ENCODE measurements around the gene TCFL5. TPM values are rescaled to one million over a fixed set of nuclear protein-coding genes. Genes with fewer than 3 reads are reported as not detected.

The TCFL5 gene
- total and polyA plus RNA-seq, 10 of the 15 experiments (the other 5 are each of a cell fraction or from before 2014, with no cell fraction given): 0.48 to 8.1 (median 3.8) TPM

DNA sequence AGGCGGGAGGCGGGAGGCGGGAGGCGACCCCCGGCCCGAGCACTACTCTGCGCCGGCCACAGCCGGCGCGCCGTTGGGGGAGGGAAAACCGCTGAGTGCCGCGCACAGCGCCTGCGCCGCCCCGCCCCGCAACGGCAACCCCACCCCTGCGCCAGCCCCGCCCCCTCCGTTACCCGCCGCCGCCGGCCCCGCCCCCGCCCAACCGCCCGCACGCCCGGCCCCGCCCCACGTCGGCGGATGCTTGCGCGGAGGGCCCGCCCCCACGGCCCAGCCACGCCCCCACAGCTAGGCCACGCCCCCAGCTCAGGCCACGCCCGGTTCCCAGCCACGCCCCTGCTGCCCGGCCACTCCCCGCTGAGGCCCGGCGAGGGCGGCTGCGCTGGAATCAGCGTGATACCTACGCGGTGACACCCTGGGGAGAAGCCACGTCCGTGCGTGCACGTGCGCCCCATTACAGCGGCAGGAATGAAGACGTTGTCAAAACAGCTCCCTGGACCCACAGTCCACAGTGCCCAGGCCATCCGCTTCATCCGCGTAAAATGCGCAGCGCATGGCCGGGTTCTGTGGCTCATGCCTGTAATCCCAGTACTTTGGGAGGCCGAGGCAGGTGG, at the start of gene TCFL5 (continued):
- TF ChIP-seq CBFB (IDR thresholded peaks at IDR 0.05; ENCODE audit: low read depth): no peak
- TF ChIP-seq MEF2B (IDR thresholded peaks at IDR 0.05; ENCODE audit: partially characterized antibody, poor library complexity, severe bottlenecking): peak; percentile 74
- 0 out of 2 replicates have a peak, but pooled peaks have one; percentile 55 for TF ChIP-seq GATAD2B (conservative IDR thresholded peaks at IDR 0.05; ENCODE audit: low read depth)
- no peak; the same call in 1 of the 2 replicates for TF ChIP-seq SMARCA5 (IDR thresholded peaks at IDR 0.05)
- no peak for TF ChIP-seq ESRRA (IDR thresholded peaks at IDR 0.05; ENCODE audit: low read length)
- TF ChIP-seq, protein P1, sequence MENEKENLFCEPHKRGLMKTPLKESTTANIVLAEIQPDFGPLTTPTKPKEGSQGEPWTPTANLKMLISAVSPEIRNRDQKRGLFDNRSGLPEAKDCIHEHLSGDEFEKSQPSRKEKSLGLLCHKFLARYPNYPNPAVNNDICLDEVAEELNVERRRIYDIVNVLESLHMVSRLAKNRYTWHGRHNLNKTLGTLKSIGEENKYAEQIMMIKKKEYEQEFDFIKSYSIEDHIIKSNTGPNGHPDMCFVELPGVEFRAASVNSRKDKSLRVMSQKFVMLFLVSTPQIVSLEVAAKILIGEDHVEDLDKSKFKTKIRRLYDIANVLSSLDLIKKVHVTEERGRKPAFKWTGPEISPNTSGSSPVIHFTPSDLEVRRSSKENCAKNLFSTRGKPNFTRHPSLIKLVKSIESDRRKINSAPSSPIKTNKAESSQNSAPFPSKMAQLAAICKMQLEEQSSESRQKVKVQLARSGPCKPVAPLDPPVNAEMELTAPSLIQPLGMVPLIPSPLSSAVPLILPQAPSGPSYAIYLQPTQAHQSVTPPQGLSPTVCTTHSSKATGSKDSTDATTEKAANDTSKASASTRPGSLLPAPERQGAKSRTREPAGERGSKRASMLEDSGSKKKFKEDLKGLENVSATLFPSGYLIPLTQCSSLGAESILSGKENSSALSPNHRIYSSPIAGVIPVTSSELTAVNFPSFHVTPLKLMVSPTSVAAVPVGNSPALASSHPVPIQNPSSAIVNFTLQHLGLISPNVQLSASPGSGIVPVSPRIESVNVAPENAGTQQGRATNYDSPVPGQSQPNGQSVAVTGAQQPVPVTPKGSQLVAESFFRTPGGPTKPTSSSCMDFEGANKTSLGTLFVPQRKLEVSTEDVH (IDR thresholded peaks at IDR 0.05; ENCODE audit: low read depth, partially characterized antibody): no peak
- no peak for TF ChIP-seq BCL11A (IDR thresholded peaks at IDR 0.05; ENCODE audit: low read depth, low read length)
- TF ChIP-seq FOXM1 (IDR thresholded peaks at IDR 0.05; ENCODE audit: low read depth, low read length): no peak
- no peak for TF ChIP-seq MYC (IDR thresholded peaks at IDR 0.05; ENCODE audit: insufficient read depth, insufficient read length, insufficient replicate concordance, low read length, severe bottlenecking)
- no peak for TF ChIP-seq RELA (IDR thresholded peaks at IDR 0.05; ENCODE audit: borderline replicate concordance, partially characterized antibody)
- peak; percentile 96 to 99 for TF ChIP-seq BHLHE40 (IDR thresholded peaks at IDR 0.05; ENCODE audit: borderline replicate concordance in 1 of 2, low read depth in 2 of 2, low read length in 1 of 2)
- no peak for TF ChIP-seq HCFC1 (IDR thresholded peaks at IDR 0.05; ENCODE audit: low read length)
- TF ChIP-seq STAT3 (IDR thresholded peaks at IDR 0.05; ENCODE audit: low read depth, low read length): no peak
- TF ChIP-seq YBX1 (IDR thresholded peaks at IDR 0.05): no peak
- TF ChIP-seq RAD51 (IDR thresholded peaks at IDR 0.05): no peak
- no peak for TF ChIP-seq HDAC2 (IDR thresholded peaks at IDR 0.05)
- TF ChIP-seq SRF (IDR thresholded peaks at IDR 0.05; ENCODE audit: low read depth in 2 of 2, low read length in 2 of 2): no peak
- TF ChIP-seq ATF7 (IDR thresholded peaks at IDR 0.05; ENCODE audit: low read depth): no peak
- TF ChIP-seq NRF1 (conservative IDR thresholded peaks at IDR 0.05; ENCODE audit: low read depth, low read length): peak; percentile 24; the same call in 1 of the 2 replicates
- no peak for TF ChIP-seq BMI1 (IDR thresholded peaks at IDR 0.05; ENCODE audit: borderline replicate concordance)
- no peak for TF ChIP-seq POLR2AphosphoS5 (IDR thresholded peaks at IDR 0.05; ENCODE audit: low read length)
- TF ChIP-seq, protein P2, sequence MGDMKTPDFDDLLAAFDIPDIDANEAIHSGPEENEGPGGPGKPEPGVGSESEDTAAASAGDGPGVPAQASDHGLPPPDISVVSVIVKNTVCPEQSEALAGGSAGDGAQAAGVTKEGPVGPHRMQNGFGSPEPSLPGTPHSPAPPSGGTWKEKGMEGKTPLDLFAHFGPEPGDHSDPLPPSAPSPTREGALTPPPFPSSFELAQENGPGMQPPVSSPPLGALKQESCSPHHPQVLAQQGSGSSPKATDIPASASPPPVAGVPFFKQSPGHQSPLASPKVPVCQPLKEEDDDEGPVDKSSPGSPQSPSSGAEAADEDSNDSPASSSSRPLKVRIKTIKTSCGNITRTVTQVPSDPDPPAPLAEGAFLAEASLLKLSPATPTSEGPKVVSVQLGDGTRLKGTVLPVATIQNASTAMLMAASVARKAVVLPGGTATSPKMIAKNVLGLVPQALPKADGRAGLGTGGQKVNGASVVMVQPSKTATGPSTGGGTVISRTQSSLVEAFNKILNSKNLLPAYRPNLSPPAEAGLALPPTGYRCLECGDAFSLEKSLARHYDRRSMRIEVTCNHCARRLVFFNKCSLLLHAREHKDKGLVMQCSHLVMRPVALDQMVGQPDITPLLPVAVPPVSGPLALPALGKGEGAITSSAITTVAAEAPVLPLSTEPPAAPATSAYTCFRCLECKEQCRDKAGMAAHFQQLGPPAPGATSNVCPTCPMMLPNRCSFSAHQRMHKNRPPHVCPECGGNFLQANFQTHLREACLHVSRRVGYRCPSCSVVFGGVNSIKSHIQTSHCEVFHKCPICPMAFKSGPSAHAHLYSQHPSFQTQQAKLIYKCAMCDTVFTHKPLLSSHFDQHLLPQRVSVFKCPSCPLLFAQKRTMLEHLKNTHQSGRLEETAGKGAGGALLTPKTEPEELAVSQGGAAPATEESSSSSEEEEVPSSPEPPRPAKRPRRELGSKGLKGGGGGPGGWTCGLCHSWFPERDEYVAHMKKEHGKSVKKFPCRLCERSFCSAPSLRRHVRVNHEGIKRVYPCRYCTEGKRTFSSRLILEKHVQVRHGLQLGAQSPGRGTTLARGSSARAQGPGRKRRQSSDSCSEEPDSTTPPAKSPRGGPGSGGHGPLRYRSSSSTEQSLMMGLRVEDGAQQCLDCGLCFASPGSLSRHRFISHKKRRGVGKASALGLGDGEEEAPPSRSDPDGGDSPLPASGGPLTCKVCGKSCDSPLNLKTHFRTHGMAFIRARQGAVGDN (IDR thresholded peaks at IDR 0.05): peak; percentile 88
- TF ChIP-seq, protein P3, sequence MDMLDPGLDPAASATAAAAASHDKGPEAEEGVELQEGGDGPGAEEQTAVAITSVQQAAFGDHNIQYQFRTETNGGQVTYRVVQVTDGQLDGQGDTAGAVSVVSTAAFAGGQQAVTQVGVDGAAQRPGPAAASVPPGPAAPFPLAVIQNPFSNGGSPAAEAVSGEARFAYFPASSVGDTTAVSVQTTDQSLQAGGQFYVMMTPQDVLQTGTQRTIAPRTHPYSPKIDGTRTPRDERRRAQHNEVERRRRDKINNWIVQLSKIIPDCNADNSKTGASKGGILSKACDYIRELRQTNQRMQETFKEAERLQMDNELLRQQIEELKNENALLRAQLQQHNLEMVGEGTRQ (IDR thresholded peaks at IDR 0.05; ENCODE audit: borderline replicate concordance, low read depth, low read length): no peak
